Measurements from ENCODE around the gene MGARP. TPM values are rescaled to one million over a fixed set of nuclear protein-coding genes. Genes with fewer than 3 reads are reported as not detected.

Gene MGARP
- total RNA-seq, 1 experiment from 2014 or later: 2.3 TPM

- intact Hi-C loops (cut with micrococcal nuclease; ENCODE audit: unreplicated experiment): no loop called here
- ATAC-seq: peak; percentile 62
- H3K27me3 ChIP-seq (ENCODE audit: control insufficient read depth, insufficient read depth, low read length): no peaks in the 10 kb centered on the region
- no TSS peak for BruUV-seq (replicated peaks)
- POLR2A ChIA-PET: interaction anchor here (0.7 kb wide), 1 partner anchor 54 kb away, joined by 3 read pairs; no protein-coding TSS in a partner anchor
- H3K9me3 ChIP-seq (ENCODE audit: control insufficient read depth, insufficient read depth, low read depth, low read length): no peaks in the 10 kb centered on the region
- TF ChIP-seq, protein P1, sequence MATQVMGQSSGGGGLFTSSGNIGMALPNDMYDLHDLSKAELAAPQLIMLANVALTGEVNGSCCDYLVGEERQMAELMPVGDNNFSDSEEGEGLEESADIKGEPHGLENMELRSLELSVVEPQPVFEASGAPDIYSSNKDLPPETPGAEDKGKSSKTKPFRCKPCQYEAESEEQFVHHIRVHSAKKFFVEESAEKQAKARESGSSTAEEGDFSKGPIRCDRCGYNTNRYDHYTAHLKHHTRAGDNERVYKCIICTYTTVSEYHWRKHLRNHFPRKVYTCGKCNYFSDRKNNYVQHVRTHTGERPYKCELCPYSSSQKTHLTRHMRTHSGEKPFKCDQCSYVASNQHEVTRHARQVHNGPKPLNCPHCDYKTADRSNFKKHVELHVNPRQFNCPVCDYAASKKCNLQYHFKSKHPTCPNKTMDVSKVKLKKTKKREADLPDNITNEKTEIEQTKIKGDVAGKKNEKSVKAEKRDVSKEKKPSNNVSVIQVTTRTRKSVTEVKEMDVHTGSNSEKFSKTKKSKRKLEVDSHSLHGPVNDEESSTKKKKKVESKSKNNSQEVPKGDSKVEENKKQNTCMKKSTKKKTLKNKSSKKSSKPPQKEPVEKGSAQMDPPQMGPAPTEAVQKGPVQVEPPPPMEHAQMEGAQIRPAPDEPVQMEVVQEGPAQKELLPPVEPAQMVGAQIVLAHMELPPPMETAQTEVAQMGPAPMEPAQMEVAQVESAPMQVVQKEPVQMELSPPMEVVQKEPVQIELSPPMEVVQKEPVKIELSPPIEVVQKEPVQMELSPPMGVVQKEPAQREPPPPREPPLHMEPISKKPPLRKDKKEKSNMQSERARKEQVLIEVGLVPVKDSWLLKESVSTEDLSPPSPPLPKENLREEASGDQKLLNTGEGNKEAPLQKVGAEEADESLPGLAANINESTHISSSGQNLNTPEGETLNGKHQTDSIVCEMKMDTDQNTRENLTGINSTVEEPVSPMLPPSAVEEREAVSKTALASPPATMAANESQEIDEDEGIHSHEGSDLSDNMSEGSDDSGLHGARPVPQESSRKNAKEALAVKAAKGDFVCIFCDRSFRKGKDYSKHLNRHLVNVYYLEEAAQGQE (IDR thresholded peaks at IDR 0.05; ENCODE audit: insufficient read depth in 1 of 2, low read depth in 2 of 2, low read length in 1 of 2): no peak
- no peak for TF ChIP-seq TCF7L2 (IDR thresholded peaks at IDR 0.05; ENCODE audit: low read depth, low read length)
- no peak for TF ChIP-seq POLR2AphosphoS5 (IDR thresholded peaks at IDR 0.05; ENCODE audit: low read depth, low read length)
- TF ChIP-seq SIN3A (IDR thresholded peaks at IDR 0.05; ENCODE audit: borderline replicate concordance, insufficient read depth, low read depth, low read length): no peak; the same call in 1 of the 2 replicates
- TF ChIP-seq CTCF (IDR thresholded peaks at IDR 0.05): no peak
- H3K4me3 ChIP-seq (ENCODE audit: low read depth in 2 of 2, low read length in 2 of 2): peak within 1 kb of the TSS; percentile 91 to 95
- CTCF ChIA-PET: no interaction called here
- peak within 1 kb of the TSS; percentile 91 for H3K27ac ChIP-seq (ENCODE audit: low read length)
- peaks cover 9% of the 10 kb centered on the region for H3K36me3 ChIP-seq (ENCODE audit: control insufficient read depth, insufficient read depth, low read length)
- peaks cover 3% of the 10 kb centered on the region; the same call in 1 of the 2 replicates for H3K4me1 ChIP-seq (ENCODE audit: control insufficient read depth, insufficient read depth, low read length)
- no peak for DNase-seq (ENCODE audit: low read depth, low spot score)
- in situ Hi-C loops (cut with HindIII; ENCODE audit: low pct_unique_long_range_greater_than_20kb, low sequenced_read_pairs): no loop called here
Observed at GRCh38 chr4:139301821-139302611, 22.0 kb upstream of the MGARP start, which contains the start of gene NDUFC1. Gene NDUFC1, minus strand, starts transcription at chr4:139302477. Its CDS starts 6,679 bp downstream, at chr4:139295798.

- intact Hi-C loops (cut with micrococcal nuclease; ENCODE audit: unreplicated experiment): no loop called here
- POLR2A ChIA-PET: interaction anchor here (0.7 kb wide), 1 partner anchor 59 kb away, joined by 3 read pairs; no protein-coding TSS in a partner anchor
- TF ChIP-seq SIN3A (IDR thresholded peaks at IDR 0.05; ENCODE audit: borderline replicate concordance, insufficient read depth, low read depth, low read length) (no peak), CTCF (IDR thresholded peaks at IDR 0.05) (no peak), TCF7L2 (IDR thresholded peaks at IDR 0.05; ENCODE audit: low read depth, low read length) (no peak), POLR2AphosphoS5 (IDR thresholded peaks at IDR 0.05; ENCODE audit: low read depth, low read length) (peak; percentile 75)
- TF ChIP-seq, protein P1 (IDR thresholded peaks at IDR 0.05; ENCODE audit: insufficient read depth in 1 of 2, low read depth in 2 of 2, low read length in 1 of 2): no peak
- no TSS peak for BruUV-seq (replicated peaks)
- peak within 1 kb of the TSS; percentile 91 for H3K27ac ChIP-seq (ENCODE audit: low read length)
- CTCF ChIA-PET: no interaction called here
- H3K4me1 ChIP-seq (ENCODE audit: control insufficient read depth, insufficient read depth, low read length): peaks cover 7% of the 10 kb centered on the region; the same call in 1 of the 2 replicates
- ATAC-seq (peak; percentile 97), DNase-seq (ENCODE audit: low read depth, low spot score) (peak; percentile 79)
- in situ Hi-C loops (cut with HindIII; ENCODE audit: low pct_unique_long_range_greater_than_20kb, low sequenced_read_pairs): no loop called here
- H3K9me3 ChIP-seq (ENCODE audit: control insufficient read depth, insufficient read depth, low read depth, low read length): no peaks in the 10 kb centered on the region
- peaks cover 9% of the 10 kb centered on the region for H3K36me3 ChIP-seq (ENCODE audit: control insufficient read depth, insufficient read depth, low read length)
- H3K4me3 ChIP-seq (ENCODE audit: low read depth in 2 of 2, low read length in 2 of 2): peak within 1 kb of the TSS; percentile 91 to 95
- no peaks in the 10 kb centered on the region for H3K27me3 ChIP-seq (ENCODE audit: control insufficient read depth, insufficient read depth, low read length)
Observed at GRCh38 chr4:139301113-139301820, 21.2 kb upstream of the MGARP start, which contains the start of gene NAA15. Gene NAA15, plus strand, starts transcription at chr4:139301505. Its CDS starts 273 bp downstream, at chr4:139301778.
